GM12873 (cell line): Measurements from ENCODE around the gene CNTNAP2.

Experiments used
- TF ChIP-seq, protein P1 (sequence below): IDR thresholded peaks from 2 replicates; pipeline ENCODE4 v1.5.1; 2012; ENCODE audit warnings: low read depth, mild to moderate bottlenecking, moderate library complexity, low read length, control low read depth; ENCODE audit not compliant: insufficient read depth; ENCODE audit errors: missing control alignments

CNTNAP2 gene

DNA sequence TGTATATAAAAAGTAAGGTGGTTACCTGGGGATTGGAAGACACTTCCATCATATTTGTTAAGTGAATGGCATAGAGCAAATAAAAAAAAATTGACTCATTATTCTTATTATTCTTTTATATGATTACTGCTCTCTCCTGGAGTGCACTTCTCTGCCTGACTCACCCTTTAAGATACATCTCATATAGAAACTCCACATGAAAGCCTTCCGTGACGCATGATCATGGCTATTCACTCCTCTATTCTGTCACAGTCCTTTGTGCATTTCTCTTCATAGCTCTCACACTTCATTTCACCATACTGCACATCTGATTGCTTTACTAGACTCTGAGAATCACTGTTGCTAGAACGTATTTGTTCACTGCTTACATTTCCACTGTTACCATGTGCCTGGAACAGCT lies 597.3 kb downstream of the CNTNAP2 start:
- TF ChIP-seq, protein P1, sequence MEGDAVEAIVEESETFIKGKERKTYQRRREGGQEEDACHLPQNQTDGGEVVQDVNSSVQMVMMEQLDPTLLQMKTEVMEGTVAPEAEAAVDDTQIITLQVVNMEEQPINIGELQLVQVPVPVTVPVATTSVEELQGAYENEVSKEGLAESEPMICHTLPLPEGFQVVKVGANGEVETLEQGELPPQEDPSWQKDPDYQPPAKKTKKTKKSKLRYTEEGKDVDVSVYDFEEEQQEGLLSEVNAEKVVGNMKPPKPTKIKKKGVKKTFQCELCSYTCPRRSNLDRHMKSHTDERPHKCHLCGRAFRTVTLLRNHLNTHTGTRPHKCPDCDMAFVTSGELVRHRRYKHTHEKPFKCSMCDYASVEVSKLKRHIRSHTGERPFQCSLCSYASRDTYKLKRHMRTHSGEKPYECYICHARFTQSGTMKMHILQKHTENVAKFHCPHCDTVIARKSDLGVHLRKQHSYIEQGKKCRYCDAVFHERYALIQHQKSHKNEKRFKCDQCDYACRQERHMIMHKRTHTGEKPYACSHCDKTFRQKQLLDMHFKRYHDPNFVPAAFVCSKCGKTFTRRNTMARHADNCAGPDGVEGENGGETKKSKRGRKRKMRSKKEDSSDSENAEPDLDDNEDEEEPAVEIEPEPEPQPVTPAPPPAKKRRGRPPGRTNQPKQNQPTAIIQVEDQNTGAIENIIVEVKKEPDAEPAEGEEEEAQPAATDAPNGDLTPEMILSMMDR = no peak

DNA sequence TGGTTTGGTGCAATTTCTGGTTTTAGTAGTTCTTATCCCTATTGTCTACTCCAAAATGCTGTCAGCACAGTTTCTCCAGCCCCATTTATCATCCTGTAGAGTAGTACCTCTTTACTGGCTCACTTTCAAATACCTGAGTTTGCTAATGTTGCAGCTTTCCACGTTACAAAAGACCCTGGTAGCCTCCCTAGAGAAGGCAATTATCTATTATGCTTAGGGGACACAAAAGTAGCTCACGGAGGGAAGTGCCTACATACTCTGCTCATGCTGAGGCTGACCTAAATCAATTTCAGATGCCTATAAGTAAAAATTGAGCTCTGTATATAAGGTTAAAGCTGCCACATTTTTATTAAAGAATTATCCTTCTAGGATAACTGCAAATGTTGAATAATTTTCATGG lies 603.6 kb downstream of the CNTNAP2 start:
- TF ChIP-seq, protein P1 = no peak

DNA sequence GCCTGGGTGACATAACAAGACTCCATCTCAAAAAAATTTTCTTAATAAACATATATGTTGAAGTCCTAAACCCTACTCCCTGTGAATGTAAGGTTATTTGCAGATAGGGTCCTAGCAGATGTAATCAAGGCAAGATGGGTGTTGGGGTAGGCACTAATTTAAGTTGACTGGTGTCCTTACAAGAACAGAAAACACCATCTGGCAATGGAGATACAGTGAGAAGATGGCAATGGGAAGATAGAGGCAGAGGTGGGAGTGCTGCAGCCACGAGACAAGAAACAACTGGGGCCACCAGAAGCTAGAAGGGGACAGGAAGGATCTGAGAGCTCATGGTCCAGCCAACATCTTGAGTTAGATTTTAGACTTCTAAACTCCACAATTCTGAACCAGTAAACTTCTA lies 606.4 kb downstream of the CNTNAP2 start:
- TF ChIP-seq, protein P1 = no peak

DNA sequence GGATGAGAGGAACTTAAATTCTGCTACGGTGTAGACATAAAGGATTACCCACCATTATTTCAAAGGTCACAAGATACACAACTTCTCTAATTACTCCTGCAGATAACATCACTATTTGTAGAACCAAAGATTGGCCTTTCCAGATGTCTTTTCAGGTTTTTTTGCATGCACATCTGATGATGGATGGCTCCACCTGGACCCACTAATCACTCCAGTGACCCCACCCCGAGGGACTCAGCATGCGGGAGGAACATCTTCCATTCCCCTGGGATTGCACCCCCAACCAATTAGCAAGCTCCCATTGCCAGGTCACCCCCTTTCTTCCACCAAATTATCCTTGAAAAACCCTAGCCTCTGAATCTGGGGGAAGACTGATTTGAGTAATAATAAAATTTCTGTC lies 608.9 kb downstream of the CNTNAP2 start:
- TF ChIP-seq, protein P1 = no peak

DNA sequence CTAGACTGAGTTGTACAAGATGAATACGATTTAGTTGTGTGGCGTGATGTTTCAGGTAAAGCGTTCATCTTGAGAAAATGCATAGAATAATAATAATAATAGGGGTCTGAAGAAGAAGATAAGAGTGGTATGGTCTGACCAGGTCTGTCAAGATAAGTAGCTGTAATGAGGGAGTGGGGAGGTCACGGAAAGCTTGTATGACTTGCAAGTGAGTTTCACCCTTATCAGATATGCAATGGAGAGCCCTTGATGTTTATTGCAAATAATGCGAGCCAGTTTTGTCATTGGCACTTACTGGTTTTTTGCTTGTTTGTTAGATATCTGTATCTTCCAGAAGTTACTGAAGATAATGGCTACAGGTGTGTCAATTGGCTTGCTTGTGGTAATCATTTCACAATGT lies 611.5 kb downstream of the CNTNAP2 start:
- TF ChIP-seq, protein P1 = no peak

DNA sequence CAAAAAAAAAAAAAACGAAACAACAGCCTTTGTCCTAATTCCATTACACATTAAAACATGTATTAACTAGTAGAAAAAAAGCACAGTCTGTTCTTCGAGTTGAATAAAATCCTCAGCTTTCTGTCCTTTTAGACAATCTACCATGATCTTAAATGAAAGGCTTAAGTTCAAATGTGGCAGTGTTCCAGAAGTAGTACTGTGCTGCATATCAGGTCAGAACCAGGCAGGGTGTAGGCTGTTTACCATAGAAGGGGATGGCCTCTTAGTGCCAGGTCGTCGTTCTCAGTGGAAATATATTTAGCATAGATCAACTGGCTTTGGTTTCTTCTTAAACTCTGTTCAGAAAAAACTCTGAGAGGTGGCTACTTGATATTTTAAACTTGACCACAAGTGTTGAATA lies 612.0 kb downstream of the CNTNAP2 start:
- TF ChIP-seq, protein P1 = no peak

DNA sequence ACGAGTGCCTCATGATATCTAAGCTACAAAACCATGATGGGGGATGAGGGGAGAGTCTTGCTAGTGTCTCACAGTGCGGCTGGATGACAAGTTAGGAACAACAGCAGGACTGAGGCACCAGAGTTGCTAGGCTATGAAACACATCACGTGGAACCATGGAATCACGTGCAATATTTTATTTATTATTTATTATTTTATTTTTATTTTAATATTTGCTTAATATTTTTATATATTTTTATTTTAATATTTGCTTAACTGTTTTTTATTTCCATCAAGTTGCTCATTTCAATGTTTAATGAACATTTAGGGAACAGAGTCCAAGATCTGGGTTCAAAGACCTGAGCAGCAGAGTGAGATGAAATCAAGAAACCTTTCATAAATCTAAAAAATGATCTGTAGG lies 614.6 kb downstream of the CNTNAP2 start:
- TF ChIP-seq, protein P1 = no peak
